Activated CD8-positive, alpha-beta memory T cell treated with anti-CD3 and anti-CD28 coated beads, Interleukin-2, amount 10 ng/mL, durations not matched to agents 7 days and 5 days (primary cell): ENCODE measurements around the gene SELENOM. TPM values are rescaled to one million over a fixed set of nuclear protein-coding genes. Genes with fewer than 3 reads are reported as not detected.
A peak's percentile ranks its signal among the peaks of the same experiment; 100 is the strongest.

ENCODE experiments used
- ATAC-seq: fragments of 150-1000 bp; cut with Tn5 transposase; one replicate; pipeline ENCODE4 v1.10.0; 2021; ENCODE audit warnings: moderate library complexity
- CTCF ChIA-PET: fragments of 350-600 bp; sonication (Branson Sonifier 250); formaldehyde crosslinking; loops from one replicate; lab custom pipeline; 2021; ENCODE audit warnings: antibody characterized with exemption; lab: Charles Lee
- DNase-seq: peaks from one replicate; pipeline ENCODE4 v3.0.0-alpha.2; 2020
- H3K27ac Mint-ChIP-seq: one replicate; pipeline ENCODE4 v1.8.0; 2021; ENCODE audit warnings: mild to moderate bottlenecking, mixed read lengths
- H3K27me3 Mint-ChIP-seq: one replicate; pipeline ENCODE4 v1.8.0; 2021; ENCODE audit warnings: mixed read lengths
- H3K36me3 Mint-ChIP-seq: one replicate; pipeline ENCODE4 v1.8.0; 2021; ENCODE audit warnings: mild to moderate bottlenecking, mixed read lengths
- H3K4me1 Mint-ChIP-seq: one replicate; pipeline ENCODE4 v1.8.0; 2021; ENCODE audit warnings: mixed read lengths
- H3K4me3 Mint-ChIP-seq: one replicate; pipeline ENCODE4 v1.8.0; 2021; ENCODE audit warnings: mild to moderate bottlenecking, moderate library complexity, mixed read lengths
- H3K9me3 Mint-ChIP-seq: one replicate; pipeline ENCODE4 v1.8.0; 2022; ENCODE audit warnings: low read depth, mixed read lengths
- total RNA-seq, 2 experiments: library from RNA; stranded (reverse); gene quantifications; one replicate each; pipeline ENCODE4 v1.2.3, GENCODE V29; 2021

SELENOM gene
- total RNA-seq, 2 experiments from 2014 or later, result 0.49 to 1.5 TPM

GRCh38 chr22:31090217-31091085, 16.9 kb downstream of the SELENOM start:
- DNase-seq, result no peak

GRCh38 chr22:31089160-31090100, 17.9 kb downstream of the SELENOM start:
- ATAC-seq, result no peak
- no peak for DNase-seq
- Mint-ChIP-seq H3K4me1 (peaks cover 2% of the 10 kb centered on the region), H3K36me3 (no peaks in the 10 kb centered on the region), H3K9me3 (no peaks in the 10 kb centered on the region), H3K27ac (no peak overlapping the region), H3K27me3 (no peaks in the 10 kb centered on the region), H3K4me3 (no peak overlapping the region)
- CTCF ChIA-PET, result interaction anchor here (0.9 to 2.7 kb wide), 6 partner anchors 9 to 153 kb away, joined by 3 to 11 read pairs (median 4); partner anchors contain the start of gene SMTN

More at GRCh38 chr22:31090217-31091085, 16.9 kb downstream of the SELENOM start:
- H3K27me3 Mint-ChIP-seq, result no peaks in the 10 kb centered on the region
- ATAC-seq, result no peak
- no peak overlapping the region for H3K4me3 Mint-ChIP-seq
- no peak overlapping the region for H3K27ac Mint-ChIP-seq
- CTCF ChIA-PET, result interaction anchor here (0.7 to 2.6 kb wide), 2 partner anchors 8 to 11 kb away, joined by 4 to 9 read pairs; partner anchors contain the start of gene SMTN
- H3K9me3 Mint-ChIP-seq, result no peaks in the 10 kb centered on the region
- no peaks in the 10 kb centered on the region for H3K4me1 Mint-ChIP-seq
- no peaks in the 10 kb centered on the region for H3K36me3 Mint-ChIP-seq

GRCh38 chr22:31088233-31088986, 19.0 kb downstream of the SELENOM start:
- DNase-seq, result no peak
- Mint-ChIP-seq H3K27me3 (no peaks in the 10 kb centered on the region), H3K36me3 (no peaks in the 10 kb centered on the region), H3K27ac (no peak overlapping the region), H3K4me1 (peaks cover 11% of the 10 kb centered on the region), H3K9me3 (no peaks in the 10 kb centered on the region), H3K4me3 (no peak overlapping the region)
- CTCF ChIA-PET, result interaction anchor here (0.7 to 2.7 kb wide), 9 partner anchors 9 to 324 kb away, joined by 3 to 11 read pairs (median 5); partner anchors contain the start of gene SMTN
- ATAC-seq, result no peak

- CTCF ChIA-PET, result interaction anchor here (1.3 to 2.7 kb wide), 4 partner anchors 8 to 324 kb away, joined by 5 to 11 read pairs (median 7); partner anchors contain the start of gene SMTN
- Mint-ChIP-seq H3K4me3 (no peak overlapping the region), H3K9me3 (no peaks in the 10 kb centered on the region), H3K4me1 (peaks cover 18% of the 10 kb centered on the region), H3K27me3 (no peaks in the 10 kb centered on the region), H3K36me3 (no peaks in the 10 kb centered on the region), H3K27ac (no peak overlapping the region)
- ATAC-seq (no peak), DNase-seq (no peak)
Measured at GRCh38 chr22:31087744-31088215, 19.6 kb downstream of the SELENOM start.

GRCh38 chr22:31086703-31087330, 20.6 kb downstream of the SELENOM start:
- CTCF ChIA-PET, result interaction anchor here (1.1 to 2.7 kb wide), 4 partner anchors 62 to 141 kb away, joined by 3 to 21 read pairs (median 16); no protein-coding TSS in a partner anchor
- Mint-ChIP-seq H3K27me3 (no peaks in the 10 kb centered on the region), H3K36me3 (no peaks in the 10 kb centered on the region), H3K27ac (no peak overlapping the region), H3K4me3 (no peak overlapping the region), H3K4me1 (peaks cover 27% of the 10 kb centered on the region), H3K9me3 (no peaks in the 10 kb centered on the region)
- no peak for DNase-seq
- no peak for ATAC-seq

GRCh38 chr22:31085928-31086327, 21.4 kb downstream of the SELENOM start:
- Mint-ChIP-seq H3K4me3 (peak overlapping the region; percentile 78), H3K27me3 (no peaks in the 10 kb centered on the region), H3K4me1 (peaks cover 32% of the 10 kb centered on the region), H3K27ac (no peak overlapping the region), H3K9me3 (no peaks in the 10 kb centered on the region), H3K36me3 (no peaks in the 10 kb centered on the region)
- no peak for DNase-seq
- no peak for ATAC-seq
- CTCF ChIA-PET, result interaction anchor here (1.1 to 2.9 kb wide), 12 partner anchors 19 to 214 kb away, joined by 3 to 21 read pairs (median 8); partner anchors contain the start of genes MORC2, PIK3IP1, RNF185 and SELENOM

GRCh38 chr22:31085493-31085824, 21.9 kb downstream of the SELENOM start:
- peak overlapping the region; percentile 83 for H3K27ac Mint-ChIP-seq
- CTCF ChIA-PET, result interaction anchor here (0.6 to 3.8 kb wide), 38 partner anchors 10 to 463 kb away, joined by 3 to 22 read pairs (median 4); partner anchors contain the start of genes LIMK2, MORC2, PIK3IP1 and RNF185
- no peaks in the 10 kb centered on the region for H3K9me3 Mint-ChIP-seq
- no peaks in the 10 kb centered on the region for H3K27me3 Mint-ChIP-seq
- H3K4me3 Mint-ChIP-seq, result peak overlapping the region; percentile 78
- DNase-seq (no peak), ATAC-seq (no peak)
- H3K36me3 Mint-ChIP-seq, result no peaks in the 10 kb centered on the region
- peaks cover 35% of the 10 kb centered on the region for H3K4me1 Mint-ChIP-seq

GRCh38 chr22:31084811-31085492, 22.4 kb downstream of the SELENOM start:
- no peaks in the 10 kb centered on the region for H3K36me3 Mint-ChIP-seq
- no peaks in the 10 kb centered on the region for H3K9me3 Mint-ChIP-seq
- DNase-seq, result peak; percentile 92
- H3K27me3 Mint-ChIP-seq, result no peaks in the 10 kb centered on the region
- H3K4me1 Mint-ChIP-seq, result peaks cover 36% of the 10 kb centered on the region
- CTCF ChIA-PET, result interaction anchor here (0.6 to 3.8 kb wide), 39 partner anchors 11 to 462 kb away, joined by 3 to 22 read pairs (median 4); partner anchors contain the start of genes LIMK2, MORC2, PIK3IP1 and RNF185
- peak overlapping the region; percentile 83 for H3K27ac Mint-ChIP-seq
- H3K4me3 Mint-ChIP-seq, result peak overlapping the region; percentile 78
- peak; percentile 88 for ATAC-seq

GRCh38 chr22:31083923-31084810, 23.2 kb downstream of the SELENOM start:
- Mint-ChIP-seq H3K9me3 (no peaks in the 10 kb centered on the region), H3K27ac (peak overlapping the region; percentile 78), H3K4me3 (peak overlapping the region; percentile 78), H3K27me3 (no peaks in the 10 kb centered on the region), H3K4me1 (peaks cover 36% of the 10 kb centered on the region), H3K36me3 (no peaks in the 10 kb centered on the region)
- DNase-seq (no peak), ATAC-seq (no peak)
- CTCF ChIA-PET, result interaction anchor here (0.8 to 3.8 kb wide), 37 partner anchors 10 to 492 kb away, joined by 3 to 22 read pairs (median 5); partner anchors contain the start of genes LIMK2, MORC2, PIK3IP1 and RNF185

GRCh38 chr22:31083377-31083768, 24.0 kb downstream of the SELENOM start:
- H3K4me3 Mint-ChIP-seq, result peak overlapping the region; percentile 78
- ATAC-seq (no peak), DNase-seq (no peak)
- H3K9me3 Mint-ChIP-seq, result no peaks in the 10 kb centered on the region
- no peak overlapping the region for H3K27ac Mint-ChIP-seq
- CTCF ChIA-PET, result interaction anchor here (0.9 to 3.8 kb wide), 16 partner anchors 9 to 491 kb away, joined by 3 to 22 read pairs (median 4); partner anchors contain the start of genes LIMK2, PIK3IP1, RNF185 and SELENOM
- no peaks in the 10 kb centered on the region for H3K27me3 Mint-ChIP-seq
- peaks cover 36% of the 10 kb centered on the region for H3K4me1 Mint-ChIP-seq
- H3K36me3 Mint-ChIP-seq, result no peaks in the 10 kb centered on the region
